HEK293 (cell line): ENCODE data around the gene COA3.

Experiments
- CTCF ChIA-PET: fragments of 350-600 bp; formaldehyde crosslinking; extraction: SDS; loops from one replicate; lab custom pipeline; 2021; ENCODE audit warnings: antibody characterized with exemption; lab: Yijun Ruan, JAX
- POLR2A ChIA-PET: fragments of 300-600 bp; formaldehyde crosslinking; extraction: SDS; loops from one replicate; lab custom pipeline; 2020; ENCODE audit warnings: antibody characterized with exemption, inconsistent platforms; lab: Yijun Ruan, JAX
- H3K27ac ChIP-seq: fragments of 200-500 bp; sonication (Bioruptor generic); 2 replicates; pipeline ENCODE4 v1.5.1; 2014; ENCODE audit warnings: low read depth, low read length, control low read depth, inconsistent platforms; ENCODE audit errors: extremely low read depth
- H3K36me3 ChIP-seq, 2 experiments: fragments of 200-500 bp in 1 of 2; sonication (Bioruptor generic) in 1 of 2; 1 replicate in 1 of 2; 2 replicates in 1 of 2; pipeline ENCODE4 v1.5.1; 2014 to 2017; ENCODE audit warnings: inconsistent platforms in 2 of 2, low read length in 2 of 2; ENCODE audit not compliant: control insufficient read depth in 2 of 2, insufficient read depth in 1 of 2
- H3K4me1 ChIP-seq: fragments of 200-500 bp; sonication (Bioruptor generic); 2 replicates; pipeline ENCODE4 v1.5.1; 2014; ENCODE audit warnings: mild to moderate bottlenecking, low read length, inconsistent platforms; ENCODE audit not compliant: control insufficient read depth, insufficient read depth
- H3K4me3 ChIP-seq: 2 replicates; pipeline ENCODE4 v1.5.1; 2011; ENCODE audit warnings: low read depth, mild to moderate bottlenecking, control low read depth, low read length, moderate library complexity
- H3K9me3 ChIP-seq: fragments of 200-500 bp; sonication (Bioruptor generic); 2 replicates; pipeline ENCODE4 v1.5.1; 2014; ENCODE audit warnings: low read depth, low read length, inconsistent platforms; ENCODE audit not compliant: control insufficient read depth, insufficient read depth
- GLI2 ChIP-seq: fragments of 450-650 bp; formaldehyde crosslinking; IDR thresholded peaks from 2 replicates; pipeline ENCODE4; 2017; ENCODE audit warnings: missing biosample characterization, missing genetic modification characterization, low read depth, borderline replicate concordance
- GLIS2 ChIP-seq: fragments of 450-650 bp; formaldehyde crosslinking; IDR thresholded peaks from 2 replicates; pipeline ENCODE4 v1.5.1; 2016; ENCODE audit warnings: missing biosample characterization, missing genetic modification characterization
- HOXD13 ChIP-seq: sonication (generic); formaldehyde crosslinking; IDR thresholded peaks from 2 replicates; pipeline ENCODE4 v1.8.0; 2022; ENCODE audit warnings: missing genetic modification reagents, borderline replicate concordance
- SETDB1 ChIP-seq: IDR thresholded peaks from one replicate; pipeline ENCODE4 v1.6.1; 2017; ENCODE audit warnings: mild to moderate bottlenecking, low read length, moderate library complexity, mixed read lengths; ENCODE audit not compliant: insufficient read length
- WT1 ChIP-seq: fragments of 450-650 bp; formaldehyde crosslinking; IDR thresholded peaks from 2 replicates; pipeline ENCODE4 v1.5.1; 2016; ENCODE audit warnings: missing biosample characterization, missing genetic modification characterization
- ZBTB1 ChIP-seq: fragments of 450-650 bp; formaldehyde crosslinking; IDR thresholded peaks from 2 replicates; pipeline ENCODE4 v1.5.1; 2016; ENCODE audit warnings: missing biosample characterization, missing genetic modification characterization
- ZNF132 ChIP-seq: fragments of 450-650 bp; formaldehyde crosslinking; IDR thresholded peaks from 2 replicates; pipeline ENCODE4 v1.5.1; 2017; ENCODE audit warnings: missing biosample characterization, missing genetic modification characterization, borderline replicate concordance
- ZNF157 ChIP-seq: fragments of 450-650 bp; formaldehyde crosslinking; IDR thresholded peaks from 2 replicates; pipeline ENCODE4 v1.5.1; 2016; ENCODE audit warnings: missing biosample characterization, missing genetic modification characterization
- ZNF274 ChIP-seq, 2 experiments: fragments of 200-500 bp in 1 of 2; fragments of 450-650 bp in 1 of 2; sonication (Bioruptor generic) in 1 of 2; formaldehyde crosslinking in 1 of 2; IDR thresholded peaks; 2 replicates each; pipeline versions ENCODE4 v1.5.1 to v1.6.1; 2014 to 2016; ENCODE audit warnings: borderline replicate concordance in 1 of 2, inconsistent platforms in 1 of 2, low read length in 1 of 2, missing biosample characterization in 1 of 2, missing genetic modification characterization in 1 of 2
- ZNF600 ChIP-seq: fragments of 450-650 bp; formaldehyde crosslinking; IDR thresholded peaks from 2 replicates; pipeline ENCODE4 v1.5.1; 2016; ENCODE audit warnings: missing biosample characterization, missing genetic modification characterization
- ZNF776 ChIP-seq: fragments of 450-650 bp; formaldehyde crosslinking; IDR thresholded peaks from 2 replicates; pipeline ENCODE4 v1.5.0; 2017; ENCODE audit warnings: missing biosample characterization, missing genetic modification characterization, borderline replicate concordance
- ZNF792 ChIP-seq: fragments of 450-650 bp; formaldehyde crosslinking; IDR thresholded peaks from 2 replicates; pipeline ENCODE4 v1.5.1; 2016; ENCODE audit warnings: missing biosample characterization, missing genetic modification characterization
- TF ChIP-seq, protein P1 (sequence below): sonication (generic); formaldehyde crosslinking; IDR thresholded peaks from 2 replicates; pipeline ENCODE4 v1.8.1; 2022; ENCODE audit warnings: mild to moderate bottlenecking, moderate library complexity, missing genetic modification reagents
- TF ChIP-seq, protein P2 (sequence below): fragments of 450-650 bp; formaldehyde crosslinking; IDR thresholded peaks from 2 replicates; pipeline ENCODE4 v1.5.1; 2016; ENCODE audit warnings: missing biosample characterization, missing genetic modification characterization
- TF ChIP-seq, protein P3 (sequence below): fragments of 450-650 bp; formaldehyde crosslinking; IDR thresholded peaks from 2 replicates; pipeline ENCODE4 v1.5.1; 2016; ENCODE audit warnings: missing biosample characterization, missing genetic modification characterization, low read depth
- TF ChIP-seq, protein P4 (sequence below): fragments of 450-650 bp; formaldehyde crosslinking; IDR thresholded peaks from 2 replicates; pipeline ENCODE4 v1.5.1; 2016; ENCODE audit warnings: missing biosample characterization, missing genetic modification characterization

COA3 gene

DNA sequence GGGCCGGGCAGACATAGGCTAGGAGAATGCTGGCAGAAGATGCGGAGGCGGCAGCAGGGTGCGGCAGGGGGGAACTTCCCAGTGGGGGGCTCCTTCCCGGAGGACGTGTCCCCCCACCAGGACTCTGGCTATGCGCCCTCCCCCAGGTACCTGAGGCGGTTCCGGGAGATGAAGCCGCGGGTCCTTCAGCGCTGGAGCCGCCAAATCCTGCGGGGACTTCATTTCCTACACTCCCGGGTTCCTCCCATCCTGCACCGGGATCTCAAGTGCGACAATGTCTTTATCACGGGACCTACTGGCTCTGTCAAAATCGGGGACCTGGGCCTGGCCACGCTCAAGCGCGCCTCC is 14.7 kb downstream of the COA3 start:
- POLR2A ChIA-PET: interaction anchor here (0.8 to 1.1 kb wide), 3 partner anchors 10 to 174 kb away, joined by 3 to 7 read pairs (median 3); partner anchors contain the start of genes CNTD1, COA3, RETREG3 and TUBG1
- CTCF ChIA-PET: interaction anchor here (0.5 kb wide), 1 partner anchor 10 kb away, joined by 3 read pairs; the partner anchor contains the start of gene VPS25
- TF ChIP-seq HOXD13 (CRISPR knock-in tag): no peak
- TF ChIP-seq WT1 (tag by site-specific recombination): no peak
- no peak for TF ChIP-seq GLIS2 (tag by site-specific recombination)
- TF ChIP-seq GLI2 (tag by site-specific recombination): no peak
- TF ChIP-seq, protein P1, sequence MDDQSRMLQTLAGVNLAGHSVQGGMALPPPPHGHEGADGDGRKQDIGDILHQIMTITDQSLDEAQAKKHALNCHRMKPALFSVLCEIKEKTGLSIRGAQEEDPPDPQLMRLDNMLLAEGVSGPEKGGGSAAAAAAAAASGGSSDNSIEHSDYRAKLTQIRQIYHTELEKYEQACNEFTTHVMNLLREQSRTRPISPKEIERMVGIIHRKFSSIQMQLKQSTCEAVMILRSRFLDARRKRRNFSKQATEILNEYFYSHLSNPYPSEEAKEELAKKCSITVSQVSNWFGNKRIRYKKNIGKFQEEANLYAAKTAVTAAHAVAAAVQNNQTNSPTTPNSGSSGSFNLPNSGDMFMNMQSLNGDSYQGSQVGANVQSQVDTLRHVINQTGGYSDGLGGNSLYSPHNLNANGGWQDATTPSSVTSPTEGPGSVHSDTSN (CRISPR knock-in tag): no peak
- TF ChIP-seq, protein P2, sequence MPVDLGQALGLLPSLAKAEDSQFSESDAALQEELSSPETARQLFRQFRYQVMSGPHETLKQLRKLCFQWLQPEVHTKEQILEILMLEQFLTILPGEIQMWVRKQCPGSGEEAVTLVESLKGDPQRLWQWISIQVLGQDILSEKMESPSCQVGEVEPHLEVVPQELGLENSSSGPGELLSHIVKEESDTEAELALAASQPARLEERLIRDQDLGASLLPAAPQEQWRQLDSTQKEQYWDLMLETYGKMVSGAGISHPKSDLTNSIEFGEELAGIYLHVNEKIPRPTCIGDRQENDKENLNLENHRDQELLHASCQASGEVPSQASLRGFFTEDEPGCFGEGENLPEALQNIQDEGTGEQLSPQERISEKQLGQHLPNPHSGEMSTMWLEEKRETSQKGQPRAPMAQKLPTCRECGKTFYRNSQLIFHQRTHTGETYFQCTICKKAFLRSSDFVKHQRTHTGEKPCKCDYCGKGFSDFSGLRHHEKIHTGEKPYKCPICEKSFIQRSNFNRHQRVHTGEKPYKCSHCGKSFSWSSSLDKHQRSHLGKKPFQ: no peak
- no peak for TF ChIP-seq ZBTB1 (tag by site-specific recombination)
- no peak for TF ChIP-seq SETDB1
- TF ChIP-seq, protein P3, sequence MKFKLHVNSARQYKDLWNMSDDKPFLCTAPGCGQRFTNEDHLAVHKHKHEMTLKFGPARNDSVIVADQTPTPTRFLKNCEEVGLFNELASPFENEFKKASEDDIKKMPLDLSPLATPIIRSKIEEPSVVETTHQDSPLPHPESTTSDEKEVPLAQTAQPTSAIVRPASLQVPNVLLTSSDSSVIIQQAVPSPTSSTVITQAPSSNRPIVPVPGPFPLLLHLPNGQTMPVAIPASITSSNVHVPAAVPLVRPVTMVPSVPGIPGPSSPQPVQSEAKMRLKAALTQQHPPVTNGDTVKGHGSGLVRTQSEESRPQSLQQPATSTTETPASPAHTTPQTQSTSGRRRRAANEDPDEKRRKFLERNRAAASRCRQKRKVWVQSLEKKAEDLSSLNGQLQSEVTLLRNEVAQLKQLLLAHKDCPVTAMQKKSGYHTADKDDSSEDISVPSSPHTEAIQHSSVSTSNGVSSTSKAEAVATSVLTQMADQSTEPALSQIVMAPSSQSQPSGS (tag by site-specific recombination): no peak
- no peak for TF ChIP-seq ZNF132 (tag by site-specific recombination)
- TF ChIP-seq ZNF792 (tag by site-specific recombination): no peak
- TF ChIP-seq ZNF274 (IDR thresholded peaks at IDR 0.05; ENCODE audit: low read length): no peak
- TF ChIP-seq ZNF274 (tag by site-specific recombination; IDR thresholded peaks at IDR 0.05; ENCODE audit: borderline replicate concordance): no peak
- no peak for TF ChIP-seq ZNF157 (tag by site-specific recombination)
- no peak for TF ChIP-seq ZNF776 (tag by site-specific recombination)
- Histone ChIP-seq H3K4me1 (peaks cover 5% of the 10 kb centered on the region; the same call in 1 of the 2 replicates), H3K4me3 (no peak overlapping the region), H3K36me3 (peaks cover 0 to 28% of the 10 kb centered on the region in 2 experiments; a peak in 1 of 3 replicates), H3K9me3 (no peaks in the 10 kb centered on the region), H3K27ac (no peak overlapping the region)

DNA sequence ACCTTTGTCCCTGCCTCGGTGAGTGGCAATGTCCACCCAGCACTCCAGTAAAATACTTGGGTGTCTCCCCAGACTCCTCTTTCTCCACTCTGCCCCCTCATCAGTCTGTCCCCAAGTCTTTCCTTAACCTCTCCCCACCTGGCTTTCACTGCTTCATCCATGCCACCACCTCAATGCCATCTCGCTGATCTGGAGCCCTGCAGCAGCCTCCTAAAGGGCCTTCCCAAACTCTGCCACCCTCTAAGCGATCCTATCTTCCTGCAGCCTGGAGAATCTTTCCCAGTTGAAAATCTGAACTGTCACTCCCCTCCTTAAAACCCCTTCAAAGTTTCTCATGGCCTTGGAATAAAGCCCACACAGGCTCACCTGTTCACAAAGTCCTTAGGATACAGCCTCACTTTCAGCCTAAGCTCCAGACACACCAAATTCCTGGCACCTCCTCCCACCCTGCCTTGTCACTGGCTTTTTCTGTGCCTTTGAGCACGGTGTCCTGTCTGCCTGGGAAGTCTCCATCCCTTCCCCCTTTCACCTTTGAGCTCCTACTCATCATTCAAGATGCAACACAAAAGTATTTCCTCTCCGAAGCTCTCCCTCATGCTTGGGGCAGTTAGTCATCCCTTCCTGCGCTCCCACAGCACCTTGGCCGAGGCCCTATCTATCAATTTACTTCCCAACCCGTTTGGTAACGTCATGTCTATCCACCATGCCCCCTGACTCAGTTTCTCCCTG is 15.3 kb downstream of the COA3 start:
- H3K27ac ChIP-seq: no peak overlapping the region
- H3K36me3 ChIP-seq: peaks cover 1 to 29% of the 10 kb centered on the region in 2 experiments; a peak in 2 of 3 replicates
- 0 out of 2 replicates have a peak, but pooled peaks have one; percentile 13 for TF ChIP-seq ZNF600 (tag by site-specific recombination)
- TF ChIP-seq, protein P4, sequence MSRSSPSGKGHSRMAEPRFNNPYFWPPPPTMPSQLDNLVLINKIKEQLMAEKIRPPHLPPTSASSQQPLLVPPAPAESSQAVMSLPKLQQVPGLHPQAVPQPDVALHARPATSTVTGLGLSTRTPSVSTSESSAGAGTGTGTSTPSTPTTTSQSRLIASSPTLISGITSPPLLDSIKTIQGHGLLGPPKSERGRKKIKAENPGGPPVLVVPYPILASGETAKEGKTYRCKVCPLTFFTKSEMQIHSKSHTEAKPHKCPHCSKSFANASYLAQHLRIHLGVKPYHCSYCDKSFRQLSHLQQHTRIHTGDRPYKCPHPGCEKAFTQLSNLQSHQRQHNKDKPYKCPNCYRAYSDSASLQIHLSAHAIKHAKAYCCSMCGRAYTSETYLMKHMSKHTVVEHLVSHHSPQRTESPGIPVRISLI (tag by site-specific recombination): no peak
- H3K9me3 ChIP-seq: no peaks in the 10 kb centered on the region
- POLR2A ChIA-PET: interaction anchor here (0.8 to 1.1 kb wide), 3 partner anchors 10 to 174 kb away, joined by 3 to 7 read pairs (median 3); partner anchors contain the start of genes CNTD1, COA3, RETREG3 and TUBG1
- H3K4me1 ChIP-seq: peaks cover 5% of the 10 kb centered on the region; the same call in 1 of the 2 replicates
- CTCF ChIA-PET: interaction anchor here (0.5 kb wide), 1 partner anchor 10 kb away, joined by 3 read pairs; the partner anchor contains the start of gene VPS25
- H3K4me3 ChIP-seq: no peak overlapping the region
